ENCODE results near the gene TBL1Y.

The TBL1Y gene

GRCh38 chrY:6911253-6911881 is 870 bp downstream of the TBL1Y start, which contains the start of gene AMELY:
TSS of gene AMELY (minus strand) at chrY:6911752. CDS start at chrY:6872608, 39,144 bp downstream.
- H3K27ac ChIP-seq (ENCODE audit: low read depth, low read length) = no peak within 1 kb of the TSS
- H3K36me3 ChIP-seq (ENCODE audit: control insufficient read depth, low read length) = no peaks in the 10 kb centered on the region
- TF ChIP-seq CTCF (IDR thresholded peaks at IDR 0.05; ENCODE audit: low read depth, low read length, poor library complexity, severe bottlenecking) (no peak), EZH2phosphoT487 (IDR thresholded peaks at IDR 0.05; ENCODE audit: borderline replicate concordance, low read length) (no peak)
- H3K9me2 ChIP-seq (replicated peaks; ENCODE audit: control insufficient read depth, low read length) = no peaks in the 10 kb centered on the region
- H3F3A ChIP-seq (ENCODE audit: control insufficient read depth, insufficient read depth) = no peaks in the 10 kb centered on the region
- no peaks in the 10 kb centered on the region for H3K27me3 ChIP-seq (ENCODE audit: control insufficient read depth, low read length)
- H4K20me1 ChIP-seq (ENCODE audit: control insufficient read depth, insufficient read depth, low read depth, low read length) = no peaks in the 10 kb centered on the region
- no peak within 1 kb of the TSS for H3K4me3 ChIP-seq (ENCODE audit: low read length)
- H3K9me3 ChIP-seq (ENCODE audit: control insufficient read depth, insufficient read depth, low read length) = no peaks in the 10 kb centered on the region
- no peaks in the 10 kb centered on the region for H3K79me2 ChIP-seq (ENCODE audit: control insufficient read depth, low read length)
- H3K4me2 ChIP-seq (ENCODE audit: low read length) = no peak within 1 kb of the TSS
- H3K4me1 ChIP-seq (ENCODE audit: control insufficient read depth, low read length) = no peaks in the 10 kb centered on the region

- no peak overlapping the region for H3K4me3 ChIP-seq (ENCODE audit: low read length)
- no peaks in the 10 kb centered on the region for H3K79me2 ChIP-seq (ENCODE audit: control insufficient read depth, low read length)
- H3K9me3 ChIP-seq (ENCODE audit: control insufficient read depth, insufficient read depth, low read length) = no peaks in the 10 kb centered on the region
- H3K9me2 ChIP-seq (replicated peaks; ENCODE audit: control insufficient read depth, low read length) = no peaks in the 10 kb centered on the region
- no peaks in the 10 kb centered on the region for H3K27me3 ChIP-seq (ENCODE audit: control insufficient read depth, low read length)
- H3K36me3 ChIP-seq (ENCODE audit: control insufficient read depth, low read length) = no peaks in the 10 kb centered on the region
- H3K4me1 ChIP-seq (ENCODE audit: control insufficient read depth, low read length) = no peaks in the 10 kb centered on the region
- H3K27ac ChIP-seq (ENCODE audit: low read depth, low read length) = no peak overlapping the region
- H3K4me2 ChIP-seq (ENCODE audit: low read length) = no peak overlapping the region
- TF ChIP-seq EZH2phosphoT487 (IDR thresholded peaks at IDR 0.05; ENCODE audit: borderline replicate concordance, low read length) (no peak), CTCF (IDR thresholded peaks at IDR 0.05; ENCODE audit: low read depth, low read length, poor library complexity, severe bottlenecking) (no peak)
- no peaks in the 10 kb centered on the region for H3F3A ChIP-seq (ENCODE audit: control insufficient read depth, insufficient read depth)
- H4K20me1 ChIP-seq (ENCODE audit: control insufficient read depth, insufficient read depth, low read depth, low read length) = no peaks in the 10 kb centered on the region
These were observed 2.9 kb downstream of the TBL1Y start for GRCh38 chrY:6913362-6913761.

- Histone ChIP-seq H3K9me2 (replicated peaks; ENCODE audit: control insufficient read depth, low read length) (no peaks in the 10 kb centered on the region), H3F3A (ENCODE audit: control insufficient read depth, insufficient read depth) (no peaks in the 10 kb centered on the region), H3K4me3 (ENCODE audit: low read length) (no peak overlapping the region), H3K9me3 (ENCODE audit: control insufficient read depth, insufficient read depth, low read length) (no peaks in the 10 kb centered on the region), H3K4me1 (ENCODE audit: control insufficient read depth, low read length) (no peaks in the 10 kb centered on the region), H3K27me3 (ENCODE audit: control insufficient read depth, low read length) (no peaks in the 10 kb centered on the region), H4K20me1 (ENCODE audit: control insufficient read depth, insufficient read depth, low read depth, low read length) (no peaks in the 10 kb centered on the region), H3K27ac (ENCODE audit: low read depth, low read length) (no peak overlapping the region), H3K36me3 (ENCODE audit: control insufficient read depth, low read length) (no peaks in the 10 kb centered on the region), H3K4me2 (ENCODE audit: low read length) (no peak overlapping the region), H3K79me2 (ENCODE audit: control insufficient read depth, low read length) (no peaks in the 10 kb centered on the region)
- TF ChIP-seq CTCF (IDR thresholded peaks at IDR 0.05; ENCODE audit: low read depth, low read length, poor library complexity, severe bottlenecking) = no peak
- TF ChIP-seq EZH2phosphoT487 (IDR thresholded peaks at IDR 0.05; ENCODE audit: borderline replicate concordance, low read length) = no peak
These were observed 10.6 kb downstream of the TBL1Y start for GRCh38 chrY:6921061-6921460.

All from DOHH2 (cell line).